Skeletal muscle satellite cell (primary cell): Measurements from ENCODE around the gene KAT6B.
"Not testable (repeated sequence)": the region's sequence is repeated elsewhere in the genome, so short reads cannot be mapped to it uniquely, and the experiment has no call there.

Experiments used
- H3K27me3 ChIP-seq: 2 replicates; pipeline ENCODE4 v1.7.0; 2013; ENCODE audit warnings: low read length; ENCODE audit not compliant: control insufficient read depth, insufficient read depth
- H3K36me3 ChIP-seq: 2 replicates; pipeline ENCODE4 v1.7.0; 2013; ENCODE audit warnings: mild to moderate bottlenecking, control low read depth, low read length; ENCODE audit not compliant: insufficient read depth
- H3K4me1 ChIP-seq: 2 replicates; pipeline ENCODE4 v1.7.0; 2013; ENCODE audit warnings: low read length; ENCODE audit not compliant: control insufficient read depth, insufficient read depth
- H3K4me2 ChIP-seq: 2 replicates; pipeline ENCODE4 v1.7.0; 2013; ENCODE audit warnings: mild to moderate bottlenecking, low read length
- H3K4me3 ChIP-seq: 2 replicates; pipeline ENCODE4 v1.7.0; 2013; ENCODE audit warnings: low read length
- H3K9ac ChIP-seq: 2 replicates; pipeline ENCODE4 v1.7.0; 2013; ENCODE audit warnings: mild to moderate bottlenecking, low read depth, low read length, moderate library complexity
- H3K9me3 ChIP-seq: replicated peaks from 2 replicates; pipeline ENCODE4 v1.7.0; 2013; ENCODE audit warnings: mild to moderate bottlenecking, control low read depth, low read length

Gene KAT6B

DNA sequence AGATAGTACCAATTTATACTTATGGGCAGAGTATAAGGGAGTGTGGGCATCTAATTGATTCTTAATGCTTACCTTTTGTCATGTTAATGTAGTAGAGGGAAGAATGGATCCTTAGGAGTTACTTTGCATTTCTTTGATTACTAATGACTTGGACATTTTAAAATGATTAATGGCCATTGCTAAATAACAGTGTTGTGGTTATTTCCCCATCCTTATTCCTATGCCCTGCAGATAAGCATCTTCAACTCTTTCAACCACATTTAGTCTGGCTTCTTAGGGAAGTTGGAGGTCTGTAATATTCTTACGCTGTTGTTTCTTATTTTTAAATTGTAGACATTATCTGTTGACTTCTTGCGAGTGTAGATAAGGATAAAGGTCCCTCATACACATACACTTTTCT is 37.2 kb downstream of the KAT6B start:
- H3K9me3 ChIP-seq = no peaks in the 10 kb centered on the region
- no peaks in the 10 kb centered on the region for H3K36me3 ChIP-seq
- no peak overlapping the region for H3K9ac ChIP-seq
- H3K27me3 ChIP-seq = no peaks in the 10 kb centered on the region
- no peak overlapping the region for H3K4me3 ChIP-seq
- H3K4me2 ChIP-seq = no peak overlapping the region
- H3K4me1 ChIP-seq = no peaks in the 10 kb centered on the region

- Histone ChIP-seq H3K36me3 (no peaks in the 10 kb centered on the region), H3K9ac (no peak overlapping the region), H3K4me3 (no peak overlapping the region), H3K27me3 (no peaks in the 10 kb centered on the region), H3K9me3 (no peaks in the 10 kb centered on the region), H3K4me1 (no peaks in the 10 kb centered on the region), H3K4me2 (no peak overlapping the region)
Observed at GRCh38 chr10:74867351-74867750, 41.0 kb downstream of the KAT6B start.

DNA sequence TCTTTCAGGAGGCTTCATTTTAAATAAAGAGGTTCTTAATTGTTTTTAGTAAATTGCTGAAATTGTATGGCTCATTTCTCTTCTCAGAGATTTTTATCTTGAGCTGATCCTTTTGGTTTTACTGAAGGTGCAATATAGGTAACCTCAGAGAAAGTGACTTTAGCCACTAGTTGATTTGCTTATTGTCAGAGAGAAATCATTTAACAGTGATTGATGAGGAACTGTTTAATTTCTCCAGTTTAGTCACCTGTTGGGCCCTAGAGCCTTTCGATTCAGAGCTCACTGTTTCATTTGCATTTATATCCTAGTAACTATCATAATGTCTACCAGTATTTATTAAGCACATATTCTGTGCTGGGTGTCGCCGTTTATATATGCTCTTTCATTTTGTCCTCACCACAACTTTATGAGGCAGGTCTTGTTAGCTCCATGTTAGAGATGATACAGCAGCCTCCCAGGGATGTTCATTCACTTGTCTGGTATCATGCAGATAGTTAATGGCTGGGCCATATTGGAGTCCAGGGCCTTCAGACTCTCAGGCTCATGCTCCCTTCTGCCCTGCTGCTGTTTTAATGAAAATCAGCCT is 42.1 kb downstream of the KAT6B start:
- H3K27me3 ChIP-seq = no peaks in the 10 kb centered on the region

DNA sequence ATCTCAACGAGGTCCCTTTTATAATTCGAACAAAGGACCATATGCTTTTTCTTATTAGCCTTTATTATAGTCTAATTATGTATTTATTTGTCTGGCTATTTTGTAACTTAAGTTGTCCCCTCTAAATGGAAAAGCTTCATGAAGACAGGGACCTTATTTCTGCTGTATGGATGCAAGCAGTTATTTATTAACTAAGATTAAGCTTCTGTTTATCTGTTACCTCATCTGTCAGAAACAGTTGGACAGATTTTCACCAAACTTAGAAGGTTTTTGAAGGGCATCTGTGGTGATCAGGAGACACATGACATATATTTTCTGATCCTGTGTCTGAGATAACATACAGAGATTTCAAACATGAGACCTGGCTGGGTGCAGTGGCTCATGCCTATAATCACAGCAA is 43.2 kb downstream of the KAT6B start:
- Histone ChIP-seq H3K36me3 (no peaks in the 10 kb centered on the region), H3K9ac (no peak overlapping the region), H3K27me3 (no peaks in the 10 kb centered on the region), H3K4me2 (no peak overlapping the region), H3K4me3 (no peak overlapping the region), H3K9me3 (no peaks in the 10 kb centered on the region), H3K4me1 (no peaks in the 10 kb centered on the region)

More for the DNA sequence above, 42.1 kb downstream of the KAT6B start:
- no peak overlapping the region for H3K4me2 ChIP-seq
- H3K4me3 ChIP-seq = no peak overlapping the region
- no peaks in the 10 kb centered on the region for H3K4me1 ChIP-seq
- H3K9ac ChIP-seq = no peak overlapping the region
- H3K36me3 ChIP-seq = no peaks in the 10 kb centered on the region
- H3K9me3 ChIP-seq = no peaks in the 10 kb centered on the region

DNA sequence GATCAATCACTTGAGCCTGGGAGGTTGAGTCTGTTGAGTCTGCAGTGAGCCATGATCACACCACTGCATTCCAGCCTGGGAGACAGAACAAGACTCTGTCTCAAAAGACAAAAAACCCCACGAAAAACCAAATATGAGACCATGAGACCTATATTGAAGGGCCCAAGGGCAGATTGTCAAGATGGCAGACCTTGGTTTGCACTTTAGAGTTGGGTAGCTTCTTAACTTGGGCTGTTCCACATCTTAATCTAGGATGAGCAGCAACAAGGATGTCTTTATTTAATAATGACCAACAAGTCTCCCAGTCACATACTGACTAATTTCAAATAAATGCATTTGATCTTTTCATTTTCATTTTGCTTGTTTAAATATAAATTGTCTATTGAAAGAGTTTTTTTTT is 43.8 kb downstream of the KAT6B start:
- no peaks in the 10 kb centered on the region for H3K9me3 ChIP-seq
- H3K4me1 ChIP-seq = no peaks in the 10 kb centered on the region
- no peak overlapping the region for H3K4me3 ChIP-seq
- H3K9ac ChIP-seq = no peak overlapping the region
- no peaks in the 10 kb centered on the region for H3K36me3 ChIP-seq
- H3K4me2 ChIP-seq = no peak overlapping the region
- H3K27me3 ChIP-seq = no peaks in the 10 kb centered on the region

DNA sequence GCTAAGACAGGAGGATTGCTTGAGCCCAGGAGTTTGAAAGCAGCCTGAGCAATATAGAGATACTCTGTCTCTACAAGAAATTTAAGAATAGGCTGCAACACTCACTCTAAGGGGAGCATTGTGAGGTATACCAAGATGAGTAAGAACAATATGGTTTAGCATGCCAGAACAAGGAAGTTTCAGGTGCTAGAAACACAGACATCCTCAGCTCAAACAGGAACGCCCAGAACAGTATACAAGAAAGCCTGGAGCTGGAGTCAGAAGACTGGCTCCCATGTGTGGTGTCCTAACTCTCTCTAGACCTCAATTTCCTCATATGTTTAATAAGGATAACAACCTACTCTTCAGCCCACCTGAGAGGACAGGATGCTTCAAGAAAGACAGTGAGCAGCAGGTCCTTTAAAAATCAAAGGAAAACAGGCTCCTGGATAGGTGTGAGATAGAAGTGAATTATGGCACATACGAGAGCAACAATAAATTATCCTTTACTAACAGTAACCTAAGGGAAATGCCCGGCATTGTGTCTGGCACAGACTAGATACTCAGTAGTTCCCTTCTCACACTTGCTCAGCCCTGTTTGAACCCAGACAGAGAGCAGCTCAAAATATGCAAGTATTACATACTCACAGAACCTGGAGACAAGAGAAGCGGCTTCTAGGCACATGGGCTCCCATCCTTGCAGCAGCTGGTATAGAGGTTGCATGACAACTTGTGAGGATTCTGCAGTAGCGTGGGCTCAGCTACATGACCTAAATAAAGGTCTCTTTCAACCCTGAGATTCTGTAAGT is 45.4 kb downstream of the KAT6B start:
- no peaks in the 10 kb centered on the region for H3K9me3 ChIP-seq
- H3K9ac ChIP-seq = no peak overlapping the region
- no peaks in the 10 kb centered on the region for H3K4me1 ChIP-seq
- no peak overlapping the region for H3K4me3 ChIP-seq
- H3K36me3 ChIP-seq = no peaks in the 10 kb centered on the region
- H3K27me3 ChIP-seq = no peaks in the 10 kb centered on the region
- H3K4me2 ChIP-seq = no peak overlapping the region

DNA sequence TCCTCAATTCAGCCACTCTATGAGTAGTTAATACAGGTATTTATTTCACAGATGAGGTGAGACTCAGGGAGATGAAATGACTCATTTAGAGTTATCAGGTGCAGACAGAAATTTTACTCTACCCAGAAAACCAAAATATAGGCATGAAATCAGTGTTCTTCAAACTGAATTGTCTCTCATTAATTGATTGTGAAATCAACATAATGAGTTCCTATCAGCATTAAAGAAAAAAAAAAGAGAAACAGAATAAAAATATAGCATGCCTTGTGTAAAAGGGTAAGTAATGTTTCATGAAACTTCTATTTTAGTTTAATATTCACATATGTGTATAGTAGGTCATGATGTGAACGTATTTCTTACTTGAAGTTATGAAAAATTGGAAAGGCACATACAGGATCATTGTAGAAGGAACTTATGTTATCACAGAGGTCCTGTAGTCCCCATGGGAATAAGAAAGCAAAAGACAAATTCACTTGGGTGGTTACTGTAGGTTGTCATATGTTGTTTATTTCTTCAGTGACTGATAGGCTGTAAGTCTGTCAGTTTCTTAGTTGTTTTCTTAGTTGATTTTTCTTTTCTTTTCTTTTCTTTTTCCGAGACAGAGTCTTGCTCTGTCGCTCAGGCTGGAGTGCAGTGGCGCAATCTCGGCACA is 47.5 kb downstream of the KAT6B start:
- Histone ChIP-seq H3K4me3 (no peak overlapping the region), H3K9me3 (no peaks in the 10 kb centered on the region), H3K4me2 (no peak overlapping the region), H3K36me3 (no peaks in the 10 kb centered on the region), H3K4me1 (no peaks in the 10 kb centered on the region), H3K9ac (no peak overlapping the region), H3K27me3 (no peaks in the 10 kb centered on the region)

GRCh38 chr10:74874649-74875048 is 48.2 kb downstream of the KAT6B start:
- Histone ChIP-seq H3K9me3 (no peaks in the 10 kb centered on the region), H3K4me3 (no peak overlapping the region), H3K27me3 (no peaks in the 10 kb centered on the region), H3K36me3 (no peaks in the 10 kb centered on the region), H3K4me1 (peaks cover 3% of the 10 kb centered on the region), H3K4me2 (no peak overlapping the region), H3K9ac (no peak overlapping the region)

DNA sequence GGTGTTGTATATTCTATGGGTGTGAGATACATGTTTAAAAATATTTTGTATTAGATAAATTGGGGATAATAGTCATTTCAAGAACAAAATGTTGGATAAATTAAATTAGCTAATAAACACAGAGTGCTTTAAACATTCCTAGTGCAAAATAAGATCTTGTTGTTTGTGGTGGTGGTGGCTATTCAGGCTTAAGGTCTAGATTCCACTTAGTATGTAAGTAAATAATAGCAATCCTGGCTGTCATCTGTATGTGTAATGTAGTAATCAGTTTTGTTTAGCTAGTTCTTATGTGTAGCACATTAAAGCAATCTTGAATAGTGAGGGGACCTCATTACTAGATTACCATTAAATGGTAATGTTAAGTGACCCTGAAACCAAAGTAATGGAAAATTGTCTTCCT is 48.7 kb downstream of the KAT6B start:
- Histone ChIP-seq H3K4me2 (no peak overlapping the region), H3K4me3 (no peak overlapping the region), H3K36me3 (no peaks in the 10 kb centered on the region), H3K9me3 (no peaks in the 10 kb centered on the region), H3K27me3 (no peaks in the 10 kb centered on the region), H3K9ac (no peak overlapping the region), H3K4me1 (peaks cover 5% of the 10 kb centered on the region)

DNA sequence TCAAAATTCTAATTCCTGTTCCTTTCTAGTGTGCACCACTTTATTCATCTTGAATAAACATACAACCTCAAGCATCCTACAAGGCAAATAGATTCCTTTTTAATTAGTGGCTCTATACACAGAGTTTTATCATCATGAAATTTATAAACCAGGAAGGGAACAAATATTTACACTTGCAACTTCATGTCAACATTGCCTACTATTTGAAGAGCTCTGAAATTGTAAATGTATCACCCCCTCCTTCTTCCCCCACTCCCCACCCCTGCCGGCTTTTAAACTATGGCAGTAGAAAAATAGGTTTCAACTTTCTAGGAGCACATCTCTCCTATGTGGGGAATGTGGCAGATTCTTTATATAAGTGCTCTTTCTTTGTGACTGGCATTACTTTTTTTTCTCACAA is 49.6 kb downstream of the KAT6B start:
- Histone ChIP-seq H3K27me3 (no peaks in the 10 kb centered on the region), H3K9me3 (no peaks in the 10 kb centered on the region), H3K4me3 (no peak overlapping the region), H3K4me2 (no peak overlapping the region), H3K9ac (no peak overlapping the region), H3K36me3 (no peaks in the 10 kb centered on the region), H3K4me1 (peaks cover 9% of the 10 kb centered on the region)

GRCh38 chr10:74877054-74877453 is 50.7 kb downstream of the KAT6B start:
- not testable (repeated sequence) for H3K27me3 ChIP-seq, H3K9ac ChIP-seq, H3K9me3 ChIP-seq, H3K4me2 ChIP-seq, H3K4me3 ChIP-seq, H3K4me1 ChIP-seq, H3K36me3 ChIP-seq

GRCh38 chr10:74877898-74878297 is 51.5 kb downstream of the KAT6B start:
- Histone ChIP-seq H3K9me3 (no peaks in the 10 kb centered on the region), H3K9ac (no peak overlapping the region), H3K4me2 (no peak overlapping the region), H3K4me3 (no peak overlapping the region), H3K36me3 (no peaks in the 10 kb centered on the region), H3K27me3 (no peaks in the 10 kb centered on the region), H3K4me1 (peaks cover 18% of the 10 kb centered on the region)
